Ishikawa (cell line): ENCODE results near the gene HAL.

Experiments used
- CEBPB ChIP-seq: IDR thresholded peaks from 2 replicates; pipeline ENCODE4 v1.6.1; 2012
- CREB1 ChIP-seq: IDR thresholded peaks from 2 replicates; pipeline ENCODE4 v1.6.1; 2012; ENCODE audit warnings: low read depth
- EP300 ChIP-seq: IDR thresholded peaks from 2 replicates; pipeline ENCODE4 v1.6.1; 2012; ENCODE audit warnings: borderline replicate concordance
- MAX ChIP-seq: IDR thresholded peaks from 2 replicates; pipeline ENCODE4 v1.6.1; 2012
- RAD21 ChIP-seq: IDR thresholded peaks from 2 replicates; pipeline ENCODE4 v1.6.1; 2012; ENCODE audit warnings: low read depth
- REST ChIP-seq: IDR thresholded peaks from 2 replicates; pipeline ENCODE4 v1.6.1; 2012; ENCODE audit warnings: low read depth, mild to moderate bottlenecking
- TAF1 ChIP-seq: IDR thresholded peaks from 2 replicates; pipeline ENCODE4 v1.6.1; 2012; ENCODE audit warnings: low read depth, mild to moderate bottlenecking
- TCF12 ChIP-seq: IDR thresholded peaks from 2 replicates; pipeline ENCODE4 v1.6.1; 2012; ENCODE audit warnings: low read depth

GRCh38 chr12:96000858-96001257 is 4.7 kb upstream of the HAL start:
- TF ChIP-seq EP300 (no peak), REST (no peak), RAD21 (no peak), MAX (no peak), CEBPB (no peak), CREB1 (no peak), TCF12 (no peak), TAF1 (no peak)
